ENCODE results near the gene CACNG8. TPM values are rescaled to one million over a fixed set of nuclear protein-coding genes. Genes with fewer than 3 reads are reported as not detected.
A peak's percentile ranks its signal among the peaks of the same experiment; 100 is the strongest.

Gene CACNG8
- total and polyA plus RNA-seq, 4 donors: 1.2 to 23.9 (median 11.1) TPM

- H3K36me3 ChIP-seq (ENCODE audit: control insufficient read depth, insufficient read depth, low read length): no peaks in the 10 kb centered on the region
- H3K9me3 ChIP-seq (ENCODE audit: control insufficient read depth, insufficient read depth, low read length): no peaks in the 10 kb centered on the region
- H3K27me3 ChIP-seq (ENCODE audit: control insufficient read depth, insufficient read depth, low read length): no peaks in the 10 kb centered on the region
- H3K4me1 ChIP-seq (ENCODE audit: control insufficient read depth, insufficient read depth, low read length): no peaks in the 10 kb centered on the region
- 47% methylated on average over 2 of the region's 10 CpGs for WGBS (ENCODE audit: insufficient coverage)
- no peak overlapping the region for H3K27ac ChIP-seq (ENCODE audit: low read depth, low read length)
- no peak overlapping the region for H3K4me3 ChIP-seq (ENCODE audit: low read depth, low read length)
- peak in 1 of 6 donors; percentile 37 for DNase-seq (ENCODE audit: low read depth in 4 of 6, low spot score in 6 of 6)
Measured at GRCh38 chr19:54002495-54003315, 40.0 kb downstream of the CACNG8 start.

- WGBS (ENCODE audit: insufficient coverage): 93% methylated on average over 4 of the region's 8 CpGs
Measured at GRCh38 chr19:54009440-54009839, 46.7 kb downstream of the CACNG8 start.

GRCh38 chr19:54010474-54010873 lies 47.7 kb downstream of the CACNG8 start:
- peaks cover 2% of the 10 kb centered on the region for H3K4me1 ChIP-seq (ENCODE audit: control insufficient read depth, insufficient read depth, low read length)
- no peak for DNase-seq (ENCODE audit: low read depth in 4 of 6, low spot score in 6 of 6)
- WGBS (ENCODE audit: insufficient coverage): no CpG with 5 or more reads among the region's 6 CpGs
- no peaks in the 10 kb centered on the region for H3K36me3 ChIP-seq (ENCODE audit: control insufficient read depth, insufficient read depth, low read length)
- no peak overlapping the region for H3K27ac ChIP-seq (ENCODE audit: low read depth, low read length)
- H3K4me3 ChIP-seq (ENCODE audit: low read depth, low read length): no peak overlapping the region
- H3K9me3 ChIP-seq (ENCODE audit: control insufficient read depth, insufficient read depth, low read length): no peaks in the 10 kb centered on the region
- H3K27me3 ChIP-seq (ENCODE audit: control insufficient read depth, insufficient read depth, low read length): no peaks in the 10 kb centered on the region

More at GRCh38 chr19:54009440-54009839, 46.7 kb downstream of the CACNG8 start:
- H3K27me3 ChIP-seq (ENCODE audit: control insufficient read depth, insufficient read depth, low read length): no peaks in the 10 kb centered on the region
- no peak overlapping the region for H3K27ac ChIP-seq (ENCODE audit: low read depth, low read length)
- H3K4me1 ChIP-seq (ENCODE audit: control insufficient read depth, insufficient read depth, low read length): no peaks in the 10 kb centered on the region
- H3K9me3 ChIP-seq (ENCODE audit: control insufficient read depth, insufficient read depth, low read length): no peaks in the 10 kb centered on the region
- DNase-seq (ENCODE audit: low read depth in 4 of 6, low spot score in 6 of 6): no peak
- H3K36me3 ChIP-seq (ENCODE audit: control insufficient read depth, insufficient read depth, low read length): no peaks in the 10 kb centered on the region
- H3K4me3 ChIP-seq (ENCODE audit: low read depth, low read length): no peak overlapping the region

GRCh38 chr19:54011507-54012211 lies 48.9 kb downstream of the CACNG8 start:
- no peak overlapping the region for H3K4me3 ChIP-seq (ENCODE audit: low read depth, low read length)
- no peaks in the 10 kb centered on the region for H3K9me3 ChIP-seq (ENCODE audit: control insufficient read depth, insufficient read depth, low read length)
- H3K27ac ChIP-seq (ENCODE audit: low read depth, low read length): no peak overlapping the region
- H3K27me3 ChIP-seq (ENCODE audit: control insufficient read depth, insufficient read depth, low read length): no peaks in the 10 kb centered on the region
- peaks cover 2% of the 10 kb centered on the region for H3K4me1 ChIP-seq (ENCODE audit: control insufficient read depth, insufficient read depth, low read length)
- no peak for DNase-seq (ENCODE audit: low read depth in 4 of 6, low spot score in 6 of 6)
- 31% methylated on average over 34 of the region's 36 CpGs for WGBS (ENCODE audit: insufficient coverage)
- no peaks in the 10 kb centered on the region for H3K36me3 ChIP-seq (ENCODE audit: control insufficient read depth, insufficient read depth, low read length)

- Histone ChIP-seq H3K36me3 (ENCODE audit: control insufficient read depth, insufficient read depth, low read length) (no peaks in the 10 kb centered on the region), H3K27me3 (ENCODE audit: control insufficient read depth, insufficient read depth, low read length) (no peaks in the 10 kb centered on the region), H3K4me1 (ENCODE audit: control insufficient read depth, insufficient read depth, low read length) (peaks cover 2% of the 10 kb centered on the region), H3K27ac (ENCODE audit: low read depth, low read length) (no peak overlapping the region), H3K4me3 (ENCODE audit: low read depth, low read length) (no peak overlapping the region), H3K9me3 (ENCODE audit: control insufficient read depth, insufficient read depth, low read length) (no peaks in the 10 kb centered on the region)
- 94% methylated on average over 8 of the region's 8 CpGs for WGBS (ENCODE audit: insufficient coverage)
- no peak for DNase-seq (ENCODE audit: low read depth in 4 of 6, low spot score in 6 of 6)
Measured at GRCh38 chr19:54013866-54014265, 51.1 kb downstream of the CACNG8 start.

- WGBS (ENCODE audit: insufficient coverage): 32% methylated on average over 12 of the region's 19 CpGs
- Histone ChIP-seq H3K9me3 (ENCODE audit: control insufficient read depth, insufficient read depth, low read length) (no peaks in the 10 kb centered on the region), H3K4me3 (ENCODE audit: low read depth, low read length) (no peak overlapping the region), H3K36me3 (ENCODE audit: control insufficient read depth, insufficient read depth, low read length) (no peaks in the 10 kb centered on the region), H3K4me1 (ENCODE audit: control insufficient read depth, insufficient read depth, low read length) (peaks cover 2% of the 10 kb centered on the region), H3K27me3 (ENCODE audit: control insufficient read depth, insufficient read depth, low read length) (no peaks in the 10 kb centered on the region), H3K27ac (ENCODE audit: low read depth, low read length) (no peak overlapping the region)
- peak in 1 of 6 donors; percentile 54 for DNase-seq (ENCODE audit: low read depth in 4 of 6, low spot score in 6 of 6)
Measured at GRCh38 chr19:54014920-54015560, 52.3 kb downstream of the CACNG8 start.

GRCh38 chr19:54017261-54017660 lies 54.5 kb downstream of the CACNG8 start:
- WGBS (ENCODE audit: insufficient coverage): 58% methylated on average over 2 of the region's 4 CpGs
- H3K9me3 ChIP-seq (ENCODE audit: control insufficient read depth, insufficient read depth, low read length): no peaks in the 10 kb centered on the region

GRCh38 chr19:54021363-54021762 lies 58.6 kb downstream of the CACNG8 start:
- WGBS (ENCODE audit: insufficient coverage): 84% methylated on average over 8 of the region's 8 CpGs
- H3K36me3 ChIP-seq (ENCODE audit: control insufficient read depth, insufficient read depth, low read length): no peaks in the 10 kb centered on the region
- H3K9me3 ChIP-seq (ENCODE audit: control insufficient read depth, insufficient read depth, low read length): no peaks in the 10 kb centered on the region
- DNase-seq (ENCODE audit: low read depth in 4 of 6, low spot score in 6 of 6): no peak
- peaks cover 6% of the 10 kb centered on the region for H3K4me1 ChIP-seq (ENCODE audit: control insufficient read depth, insufficient read depth, low read length)
- H3K4me3 ChIP-seq (ENCODE audit: low read depth, low read length): no peak overlapping the region
- H3K27ac ChIP-seq (ENCODE audit: low read depth, low read length): no peak overlapping the region
- H3K27me3 ChIP-seq (ENCODE audit: control insufficient read depth, insufficient read depth, low read length): no peaks in the 10 kb centered on the region

More at GRCh38 chr19:54017261-54017660, 54.5 kb downstream of the CACNG8 start:
- Histone ChIP-seq H3K27me3 (ENCODE audit: control insufficient read depth, insufficient read depth, low read length) (no peaks in the 10 kb centered on the region), H3K36me3 (ENCODE audit: control insufficient read depth, insufficient read depth, low read length) (no peaks in the 10 kb centered on the region), H3K4me1 (ENCODE audit: control insufficient read depth, insufficient read depth, low read length) (peaks cover 2% of the 10 kb centered on the region), H3K4me3 (ENCODE audit: low read depth, low read length) (no peak overlapping the region), H3K27ac (ENCODE audit: low read depth, low read length) (no peak overlapping the region)
- DNase-seq (ENCODE audit: low read depth in 4 of 6, low spot score in 6 of 6): peak in 2 of 6 donors; percentile 16 to 73

GRCh38 chr19:54021932-54022331 lies 59.2 kb downstream of the CACNG8 start:
- Histone ChIP-seq H3K27ac (ENCODE audit: low read depth, low read length) (no peak overlapping the region), H3K36me3 (ENCODE audit: control insufficient read depth, insufficient read depth, low read length) (no peaks in the 10 kb centered on the region), H3K27me3 (ENCODE audit: control insufficient read depth, insufficient read depth, low read length) (no peaks in the 10 kb centered on the region), H3K4me1 (ENCODE audit: control insufficient read depth, insufficient read depth, low read length) (peaks cover 6% of the 10 kb centered on the region), H3K4me3 (ENCODE audit: low read depth, low read length) (no peak overlapping the region), H3K9me3 (ENCODE audit: control insufficient read depth, insufficient read depth, low read length) (no peaks in the 10 kb centered on the region)
- no peak for DNase-seq (ENCODE audit: low read depth in 4 of 6, low spot score in 6 of 6)
- 92% methylated on average over 10 of the region's 13 CpGs for WGBS (ENCODE audit: insufficient coverage)

Data from spinal cord (tissue), 10 donors.